Measurements from ENCODE around the gene PDE4D.

GRCh38 chr5:58939664-58940063 is 953.9 kb downstream of the PDE4D start:
- TF ChIP-seq CTCF (IDR thresholded peaks at IDR 0.05) (no peak), POLR2A (IDR thresholded peaks at IDR 0.05) (no peak), EP300 (IDR thresholded peaks at IDR 0.05) (no peak)
